Measurements from ENCODE around the gene WDR54.

DNA sequence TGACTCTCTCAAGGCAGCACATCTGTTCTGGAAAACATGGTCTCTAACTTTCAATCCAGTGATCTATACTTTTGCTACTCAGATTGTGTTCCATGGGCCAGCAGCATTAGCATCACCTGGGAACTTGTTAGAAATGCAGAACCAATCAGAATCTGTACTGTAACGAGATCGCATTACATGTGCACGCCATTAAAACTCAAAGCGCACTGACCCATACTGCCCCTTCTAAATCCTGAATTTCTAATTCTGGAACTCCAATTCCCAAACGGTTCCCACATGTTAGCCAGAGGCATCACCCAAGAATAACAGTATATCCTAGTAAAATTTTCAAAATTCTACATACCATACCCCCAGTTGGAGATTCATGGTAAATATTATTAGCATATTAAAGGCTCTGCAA, 30.9 kb upstream of the WDR54 start:
- TF ChIP-seq IKZF2 (IDR thresholded peaks at IDR 0.05) = no peak
- TF ChIP-seq FOS (IDR thresholded peaks at IDR 0.05; ENCODE audit: borderline replicate concordance, extremely low read depth, insufficient read length) = no peak
- no peak for TF ChIP-seq MXI1 (IDR thresholded peaks at IDR 0.05; ENCODE audit: low read depth, low read length)
- no peak for TF ChIP-seq EP300 (IDR thresholded peaks at IDR 0.05; ENCODE audit: borderline replicate concordance in 1 of 2, control insufficient read depth in 1 of 2, low read depth in 2 of 2, low read length in 2 of 2)
- no peak for TF ChIP-seq POLR2A (IDR thresholded peaks at IDR 0.05; ENCODE audit: low read depth, low read length)
- no peak for TF ChIP-seq POLR2AphosphoS5 (IDR thresholded peaks at IDR 0.05; ENCODE audit: low read length)
- no peak for TF ChIP-seq ASH2L (IDR thresholded peaks at IDR 0.05; ENCODE audit: borderline replicate concordance, low read depth)
- TF ChIP-seq, protein P1, sequence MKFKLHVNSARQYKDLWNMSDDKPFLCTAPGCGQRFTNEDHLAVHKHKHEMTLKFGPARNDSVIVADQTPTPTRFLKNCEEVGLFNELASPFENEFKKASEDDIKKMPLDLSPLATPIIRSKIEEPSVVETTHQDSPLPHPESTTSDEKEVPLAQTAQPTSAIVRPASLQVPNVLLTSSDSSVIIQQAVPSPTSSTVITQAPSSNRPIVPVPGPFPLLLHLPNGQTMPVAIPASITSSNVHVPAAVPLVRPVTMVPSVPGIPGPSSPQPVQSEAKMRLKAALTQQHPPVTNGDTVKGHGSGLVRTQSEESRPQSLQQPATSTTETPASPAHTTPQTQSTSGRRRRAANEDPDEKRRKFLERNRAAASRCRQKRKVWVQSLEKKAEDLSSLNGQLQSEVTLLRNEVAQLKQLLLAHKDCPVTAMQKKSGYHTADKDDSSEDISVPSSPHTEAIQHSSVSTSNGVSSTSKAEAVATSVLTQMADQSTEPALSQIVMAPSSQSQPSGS (IDR thresholded peaks at IDR 0.05; ENCODE audit: low read length) = no peak
- TF ChIP-seq, protein P2, sequence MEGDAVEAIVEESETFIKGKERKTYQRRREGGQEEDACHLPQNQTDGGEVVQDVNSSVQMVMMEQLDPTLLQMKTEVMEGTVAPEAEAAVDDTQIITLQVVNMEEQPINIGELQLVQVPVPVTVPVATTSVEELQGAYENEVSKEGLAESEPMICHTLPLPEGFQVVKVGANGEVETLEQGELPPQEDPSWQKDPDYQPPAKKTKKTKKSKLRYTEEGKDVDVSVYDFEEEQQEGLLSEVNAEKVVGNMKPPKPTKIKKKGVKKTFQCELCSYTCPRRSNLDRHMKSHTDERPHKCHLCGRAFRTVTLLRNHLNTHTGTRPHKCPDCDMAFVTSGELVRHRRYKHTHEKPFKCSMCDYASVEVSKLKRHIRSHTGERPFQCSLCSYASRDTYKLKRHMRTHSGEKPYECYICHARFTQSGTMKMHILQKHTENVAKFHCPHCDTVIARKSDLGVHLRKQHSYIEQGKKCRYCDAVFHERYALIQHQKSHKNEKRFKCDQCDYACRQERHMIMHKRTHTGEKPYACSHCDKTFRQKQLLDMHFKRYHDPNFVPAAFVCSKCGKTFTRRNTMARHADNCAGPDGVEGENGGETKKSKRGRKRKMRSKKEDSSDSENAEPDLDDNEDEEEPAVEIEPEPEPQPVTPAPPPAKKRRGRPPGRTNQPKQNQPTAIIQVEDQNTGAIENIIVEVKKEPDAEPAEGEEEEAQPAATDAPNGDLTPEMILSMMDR (IDR thresholded peaks at IDR 0.05 in 2 of 3, conservative IDR thresholded peaks at IDR 0.05 in 1 of 3; ENCODE audit: control insufficient read depth in 2 of 3, extremely low read depth in 1 of 3, insufficient read depth in 1 of 3, low read depth in 3 of 3, low read length in 3 of 3) = no peak
- no peak for TF ChIP-seq BHLHE40 (IDR thresholded peaks at IDR 0.05; ENCODE audit: borderline replicate concordance in 1 of 2, low read depth in 2 of 2, low read length in 1 of 2)

All from GM12878 (cell line).